ENCODE data around the gene SLC12A8. TPM values are rescaled to one million over a fixed set of nuclear protein-coding genes. Genes with fewer than 3 reads are reported as not detected.

Gene SLC12A8
- total and polyA plus RNA-seq, 2 donors (not counting 1 experiment from before 2014, with no cell fraction given): 0.57 to 1.1 TPM

DNA sequence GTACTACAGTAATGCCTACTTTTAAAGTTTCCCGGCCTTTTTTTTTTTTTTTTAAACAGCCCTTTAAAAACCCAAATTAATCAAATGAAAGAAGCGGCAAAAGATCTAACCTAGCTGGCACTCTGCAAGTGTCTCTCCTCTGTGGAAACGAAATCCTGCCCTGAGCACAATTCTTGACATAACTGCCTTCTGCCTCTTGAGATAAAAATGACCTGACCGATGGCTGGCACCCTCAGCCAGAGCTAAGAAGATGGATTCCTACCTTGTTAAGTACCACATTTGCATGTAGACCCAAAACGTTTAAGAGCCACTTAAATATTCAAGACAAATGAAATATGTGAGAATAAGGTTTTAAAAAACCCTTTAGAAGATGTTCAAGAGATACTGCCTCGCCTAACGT lies 16.6 kb upstream of the SLC12A8 start:
- H3K4me1 Mint-ChIP-seq: no peaks in the 10 kb centered on the region
- Histone ChIP-seq H4K20me1 (ENCODE audit: control insufficient read depth, insufficient read depth, low read length, poor library complexity, severe bottlenecking) (peaks cover 6% of the 10 kb centered on the region), H3K9ac (ENCODE audit: low read length) (no peak overlapping the region), H3K4me2 (replicated peaks; ENCODE audit: low read depth, low read length, poor library complexity, severe bottlenecking) (no peak overlapping the region), H3K4me1 (ENCODE audit: control insufficient read depth in 2 of 2, insufficient read depth in 2 of 2, low read length in 2 of 2) (no peaks in the 10 kb centered on the region), H2AFZ (ENCODE audit: insufficient read depth, low read depth, low read length, poor library complexity, severe bottlenecking) (no peak overlapping the region), H3K27me3 (replicated peaks in 1 of 4; ENCODE audit: control extremely low read depth in 1 of 4, control insufficient read depth in 3 of 4, insufficient read depth in 4 of 4, low read length in 3 of 4) (no peaks in the 10 kb centered on the region), H3K4me3 (ENCODE audit: control extremely low read depth in 1 of 5, extremely low read depth in 1 of 5, insufficient read depth in 1 of 5, low read depth in 2 of 5, low read length in 4 of 5) (no peak overlapping the region), H3K79me2 (ENCODE audit: control insufficient read depth, insufficient read depth, low read length) (no peaks in the 10 kb centered on the region), H3K36me3 (replicated peaks in 1 of 2; ENCODE audit: control extremely low read depth in 1 of 2, control insufficient read depth in 1 of 2, extremely low read depth in 1 of 2, insufficient read depth in 2 of 2, low read length in 1 of 2) (peaks cover 0 to 20% of the 10 kb centered on the region in 2 experiments), H3K9me3 (ENCODE audit: control extremely low read depth in 1 of 3, control insufficient read depth in 2 of 3, insufficient read depth in 1 of 3, low read length in 2 of 3) (no peaks in the 10 kb centered on the region), H3K27ac (ENCODE audit: low read length in 2 of 2) (no peak overlapping the region)
- DNase-seq: no peak
- H3K27ac Mint-ChIP-seq: no peak overlapping the region
- WGBS (ENCODE audit: insufficient coverage): 100% methylated on average over 2 of the region's 7 CpGs
- H3K9me3 Mint-ChIP-seq (ENCODE audit: insufficient read depth): no peaks in the 10 kb centered on the region
- H3K27me3 Mint-ChIP-seq: no peaks in the 10 kb centered on the region
- intact Hi-C loops (cut with micrococcal nuclease): no loop called here
- no peak for ATAC-seq (ENCODE audit: low read depth)
- H3K4me3 Mint-ChIP-seq: no peak overlapping the region
- TF ChIP-seq, protein P1, sequence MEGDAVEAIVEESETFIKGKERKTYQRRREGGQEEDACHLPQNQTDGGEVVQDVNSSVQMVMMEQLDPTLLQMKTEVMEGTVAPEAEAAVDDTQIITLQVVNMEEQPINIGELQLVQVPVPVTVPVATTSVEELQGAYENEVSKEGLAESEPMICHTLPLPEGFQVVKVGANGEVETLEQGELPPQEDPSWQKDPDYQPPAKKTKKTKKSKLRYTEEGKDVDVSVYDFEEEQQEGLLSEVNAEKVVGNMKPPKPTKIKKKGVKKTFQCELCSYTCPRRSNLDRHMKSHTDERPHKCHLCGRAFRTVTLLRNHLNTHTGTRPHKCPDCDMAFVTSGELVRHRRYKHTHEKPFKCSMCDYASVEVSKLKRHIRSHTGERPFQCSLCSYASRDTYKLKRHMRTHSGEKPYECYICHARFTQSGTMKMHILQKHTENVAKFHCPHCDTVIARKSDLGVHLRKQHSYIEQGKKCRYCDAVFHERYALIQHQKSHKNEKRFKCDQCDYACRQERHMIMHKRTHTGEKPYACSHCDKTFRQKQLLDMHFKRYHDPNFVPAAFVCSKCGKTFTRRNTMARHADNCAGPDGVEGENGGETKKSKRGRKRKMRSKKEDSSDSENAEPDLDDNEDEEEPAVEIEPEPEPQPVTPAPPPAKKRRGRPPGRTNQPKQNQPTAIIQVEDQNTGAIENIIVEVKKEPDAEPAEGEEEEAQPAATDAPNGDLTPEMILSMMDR (IDR thresholded peaks at IDR 0.05): no peak
- no peak for TF ChIP-seq EZH2 (IDR thresholded peaks at IDR 0.05; ENCODE audit: borderline replicate concordance, insufficient read depth, low read depth, low read length, poor library complexity, severe bottlenecking)
- POLR2A ChIA-PET: no interaction called here
- CTCF ChIA-PET: no interaction called here

DNA sequence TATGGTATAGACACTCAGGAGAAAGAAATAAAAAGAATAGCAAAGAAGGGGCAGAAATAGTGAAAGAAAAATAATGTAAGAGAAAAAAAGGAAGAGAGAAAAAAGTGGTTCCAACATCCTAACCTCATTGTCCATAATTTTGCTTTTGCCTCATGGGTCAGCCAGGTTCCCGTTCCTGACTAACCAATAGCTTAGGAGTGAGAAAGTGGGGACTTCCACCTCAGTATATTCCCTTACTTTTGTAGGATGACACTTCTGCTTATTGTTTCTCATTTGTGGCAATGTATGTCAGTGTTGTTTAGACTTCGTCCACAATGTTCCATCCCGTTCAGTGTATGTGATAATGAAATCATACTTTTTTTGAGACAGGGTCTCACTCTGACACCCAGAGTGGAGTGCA lies 9.3 kb upstream of the SLC12A8 start:
- intact Hi-C loops (cut with micrococcal nuclease): no loop called here
- Mint-ChIP-seq H3K4me1 (peaks cover 3% of the 10 kb centered on the region), H3K27ac (no peak overlapping the region), H3K4me3 (no peak overlapping the region), H3K27me3 (no peaks in the 10 kb centered on the region), H3K9me3 (ENCODE audit: insufficient read depth) (no peaks in the 10 kb centered on the region)
- H2AFZ ChIP-seq (ENCODE audit: insufficient read depth, low read depth, low read length, poor library complexity, severe bottlenecking): no peak overlapping the region
- no peaks in the 10 kb centered on the region for H3K4me1 ChIP-seq (ENCODE audit: control insufficient read depth in 2 of 2, insufficient read depth in 2 of 2, low read length in 2 of 2)
- no peak overlapping the region for H3K27ac ChIP-seq (ENCODE audit: low read length in 2 of 2)
- POLR2A ChIA-PET: no interaction called here
- no peaks in the 10 kb centered on the region for H3K9me3 ChIP-seq (ENCODE audit: control extremely low read depth in 1 of 3, control insufficient read depth in 2 of 3, insufficient read depth in 1 of 3, low read length in 2 of 3)
- no peaks in the 10 kb centered on the region for H3K27me3 ChIP-seq (replicated peaks in 1 of 4; ENCODE audit: control extremely low read depth in 1 of 4, control insufficient read depth in 3 of 4, insufficient read depth in 4 of 4, low read length in 3 of 4)
- H3K4me3 ChIP-seq (ENCODE audit: control extremely low read depth in 1 of 5, extremely low read depth in 1 of 5, insufficient read depth in 1 of 5, low read depth in 2 of 5, low read length in 4 of 5): no peak overlapping the region
- no peaks in the 10 kb centered on the region for H3K36me3 ChIP-seq (replicated peaks in 1 of 2; ENCODE audit: control extremely low read depth in 1 of 2, control insufficient read depth in 1 of 2, extremely low read depth in 1 of 2, insufficient read depth in 2 of 2, low read length in 1 of 2)
- CTCF ChIA-PET: no interaction called here
- no peak overlapping the region for H3K4me2 ChIP-seq (replicated peaks; ENCODE audit: low read depth, low read length, poor library complexity, severe bottlenecking)
- no peak for DNase-seq
- no CpG with 5 or more reads among the region's 3 CpGs for WGBS (ENCODE audit: insufficient coverage)
- no peaks in the 10 kb centered on the region for H3K79me2 ChIP-seq (ENCODE audit: control insufficient read depth, insufficient read depth, low read length)
- TF ChIP-seq, protein P1 (IDR thresholded peaks at IDR 0.05): no peak
- no peak for TF ChIP-seq EZH2 (IDR thresholded peaks at IDR 0.05; ENCODE audit: borderline replicate concordance, insufficient read depth, low read depth, low read length, poor library complexity, severe bottlenecking)
- H3K9ac ChIP-seq (ENCODE audit: low read length): no peak overlapping the region
- no peak for ATAC-seq (ENCODE audit: low read depth)
- no peaks in the 10 kb centered on the region for H4K20me1 ChIP-seq (ENCODE audit: control insufficient read depth, insufficient read depth, low read length, poor library complexity, severe bottlenecking)

All from B cell (primary cell).